HepG2 (cell line): Measurements from ENCODE around the gene RPS27L. TPM values are rescaled to one million over a fixed set of nuclear protein-coding genes. Genes with fewer than 3 reads are reported as not detected.

Experiments used
- ATAC-seq: fragments of 200-7000 bp; cut with Tn5 transposase; 3 replicates; pipeline ENCODE4 v1.9.1; 2020; ENCODE audit warnings: mild to moderate bottlenecking, moderate library complexity
- BruUV-seq: library from RNA; stranded (reverse); fragments of 400-500 nt; replicated peaks from 2 replicates; lab custom pipeline; 2021; lab: Mats Ljungman, UMichigan
- CTCF ChIA-PET: fragments of 300-600 bp; formaldehyde crosslinking; extraction: SDS; loops from one replicate; lab custom pipeline; 2021; ENCODE audit warnings: low total read pairs, inconsistent platforms, low intra/inter-chr PET ratio; lab: Yijun Ruan, JAX
- POLR2A ChIA-PET: fragments of 350-600 bp; sonication (Branson Sonifier 250); formaldehyde crosslinking; loops from one replicate; lab custom pipeline; 2020; ENCODE audit warnings: antibody characterized with exemption, inconsistent platforms; lab: Yijun Ruan, JAX
- DNase-seq: peaks from one replicate; pipeline ENCODE4 v3.0.0-alpha.2; 2015; ENCODE audit warnings: low spot score
- FAIRE-seq: peaks from 3 replicates; lab custom pipeline; 2011; peaks lifted over from hg19 to GRCh38; lab: Jason Lieb, UNC
- H2AFZ ChIP-seq: one replicate; pipeline ENCODE4 v1.6.1; 2011; ENCODE audit warnings: low read length, inconsistent platforms
- H3K27ac ChIP-seq: fragments of 300-600 bp; 3 replicates; pipeline ENCODE4 v1.8.0; 2011; ENCODE audit warnings: mixed run types, mild to moderate bottlenecking, mixed read lengths, low read length, inconsistent platforms; ENCODE audit not compliant: insufficient read depth; ENCODE audit errors: extremely low read length
- H3K27me3 ChIP-seq, 2 experiments: fragments of 200-600 bp in 1 of 2; 2 replicates in 1 of 2; 3 replicates in 1 of 2; pipeline versions ENCODE4 v1.6.0 to v1.8.0; 2011; ENCODE audit warnings: low read length in 2 of 2, mild to moderate bottlenecking in 2 of 2, moderate library complexity in 2 of 2, inconsistent platforms in 1 of 2; ENCODE audit not compliant: insufficient read depth in 2 of 2, control insufficient read depth in 1 of 2
- H3K36me3 ChIP-seq, 2 experiments: fragments of 200-600 bp in 1 of 2; replicated peaks in 1 of 2; 2 replicates in 1 of 2; 3 replicates in 1 of 2; pipeline versions ENCODE4 v1.5.1 to v1.8.0; 2011; ENCODE audit warnings: low read length in 2 of 2, inconsistent platforms in 1 of 2; ENCODE audit not compliant: insufficient read depth in 2 of 2, control insufficient read depth in 1 of 2
- H3K4me1 ChIP-seq: 2 replicates; pipeline ENCODE4 v1.5.1; 2012; ENCODE audit warnings: low read length, inconsistent platforms; ENCODE audit not compliant: insufficient read depth
- H3K4me2 ChIP-seq: 2 replicates; pipeline ENCODE4 v1.6.0; 2011; ENCODE audit warnings: low read depth, low read length, inconsistent platforms
- H3K4me3 ChIP-seq, 3 experiments: fragments of 200-600 bp in 1 of 3; sonication (generic), shearing (Covaris generic) in 1 of 3; replicated peaks in 1 of 3; 2 replicates each; pipeline ENCODE4 v1.5.1; 2011 to 2016; ENCODE audit warnings: low read length in 3 of 3, inconsistent platforms in 2 of 3, low read depth in 2 of 3, mild to moderate bottlenecking in 2 of 3, control low read depth in 1 of 3, mixed read lengths in 1 of 3; ENCODE audit not compliant: insufficient read depth in 1 of 3
- H3K79me2 ChIP-seq: one replicate; pipeline ENCODE4 v1.6.1; 2011; ENCODE audit warnings: low read length, inconsistent platforms; ENCODE audit not compliant: insufficient read depth
- H3K9ac ChIP-seq: 2 replicates; pipeline ENCODE4 v1.6.0; 2011; ENCODE audit warnings: mild to moderate bottlenecking, low read depth, low read length, inconsistent platforms; ENCODE audit not compliant: insufficient read depth
- H3K9me3 ChIP-seq: 2 replicates; pipeline ENCODE4 v1.5.1; 2012; ENCODE audit warnings: mild to moderate bottlenecking, low read length
- H4K20me1 ChIP-seq: 2 replicates; pipeline ENCODE4 v1.6.0; 2011; ENCODE audit warnings: inconsistent platforms, mild to moderate bottlenecking, low read length, moderate library complexity; ENCODE audit not compliant: insufficient read depth
- DNMT3B ChIP-seq: conservative IDR thresholded peaks from 2 replicates; pipeline ENCODE4 v1.6.1; 2016; ENCODE audit warnings: missing biosample characterization, control low read depth
- FOXA1 ChIP-seq, 2 experiments: fragments of 450-650 bp in 1 of 2; sonication (generic) in 1 of 2; formaldehyde crosslinking in 1 of 2; IDR thresholded peaks; 2 replicates each; pipeline versions ENCODE4 v1.4.0 to v1.6.1; 2016 to 2020; ENCODE audit warnings: missing genetic modification reagents in 1 of 2
- HNF4A ChIP-seq: sonication (generic); formaldehyde crosslinking; IDR thresholded peaks from 2 replicates; pipeline ENCODE4 v1.4.0; 2020; ENCODE audit warnings: missing genetic modification reagents
- HOXA3 ChIP-seq: sonication (generic); formaldehyde crosslinking; IDR thresholded peaks from 2 replicates; pipeline ENCODE4 v1.5.0; 2020; ENCODE audit warnings: missing genetic modification reagents
- NFYB ChIP-seq: sonication (generic); formaldehyde crosslinking; IDR thresholded peaks from 2 replicates; pipeline ENCODE4 v1.4.0; 2020; ENCODE audit warnings: missing genetic modification reagents
- PHF21A ChIP-seq: sonication (generic); formaldehyde crosslinking; IDR thresholded peaks from 2 replicates; pipeline ENCODE4 v1.5.0; 2020; ENCODE audit warnings: mild to moderate bottlenecking, missing genetic modification reagents
- RARA ChIP-seq: IDR thresholded peaks from 2 replicates; pipeline ENCODE4 v1.6.1; 2016; ENCODE audit warnings: missing genetic modification reagents, missing compliant biosample characterization
- RBFOX2 ChIP-seq: fragments of 200-400 bp; formaldehyde crosslinking; IDR thresholded peaks from 2 replicates; pipeline ENCODE4 v1.6.1; 2017; ENCODE audit warnings: low read depth, mild to moderate bottlenecking, low read length
- ZNF44 ChIP-seq: sonication (generic); formaldehyde crosslinking; IDR thresholded peaks from 2 replicates; pipeline ENCODE4 v1.5.1; 2020; ENCODE audit warnings: mild to moderate bottlenecking, missing genetic modification reagents
- WGBS: methylation state at CpG from one replicate; pipeline ENCODE4 v1.1.6; 2017; ENCODE audit warnings: low lambda C conversion rate; 5-methylcytosine and 5-hydroxymethylcytosine counted together
- in situ Hi-C: cut with HindIII; loops from 2 replicates; pipeline ENCODE4 v1.10.0; 2017; ENCODE audit warnings: low pct_unique_long_range_greater_than_20kb; ENCODE audit not compliant: extremely low pct_ligation_motif_present
- intact Hi-C: fragments of 100-400 bp; cut with micrococcal nuclease; formaldehyde crosslinking; loops from one replicate; pipeline ENCODE4 v1.10.0; 2022; ENCODE audit not compliant: unreplicated experiment
- polyA plus RNA-seq, 8 experiments: library from polyadenylated mRNA; depleted of rRNA in 3 of 8; stranded (reverse) in 7 of 8; unstranded in 1 of 8; fragments of >200 nt; fragmentation: Illumina TruSeq in 4 of 8; extraction: Trizol in 4 of 8; gene quantifications; 2 replicates each; pipeline versions ENCODE4 v1.2.1 to v1.2.3, GENCODE V29; 2011 to 2016; ENCODE audit warnings: low read depth in 4 of 8, missing spikeins in 1 of 8, mixed read lengths in 1 of 8; ENCODE audit not compliant: insufficient read depth in 1 of 8
- total RNA-seq, 5 experiments: library from RNA; depleted of rRNA; stranded (reverse); fragments of >200 nt; fragmentation: Illumina TruSeq; extraction: Trizol; gene quantifications; 2 replicates each; pipeline ENCODE4 v1.2.3, GENCODE V29; 2016; ENCODE audit warnings: low read depth in 1 of 5

RPS27L gene
- total and polyA plus RNA-seq, 2 of the 13 experiments (the other 11 are each of a cell fraction or from before 2014, with no cell fraction given): 231 to 433 TPM

DNA sequence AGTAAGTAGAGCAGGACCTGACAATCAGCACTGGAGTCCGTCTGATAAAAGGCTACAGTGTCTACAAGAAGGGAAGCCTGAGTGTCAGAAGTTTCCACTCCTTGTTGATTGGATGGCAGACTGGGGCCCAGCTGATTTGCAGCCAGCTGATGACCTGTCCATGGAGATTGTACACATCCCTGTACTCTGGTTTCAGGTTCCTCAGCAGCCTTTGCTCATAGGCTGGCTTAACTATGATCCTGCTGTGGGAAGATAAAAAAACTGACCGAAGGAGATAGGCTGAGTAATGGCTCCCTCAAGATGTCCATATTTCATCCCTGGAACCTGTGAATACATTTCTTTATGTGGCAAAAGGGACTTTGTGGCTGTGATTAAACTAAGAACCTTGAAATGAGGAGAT is 47.4 kb downstream of the RPS27L start (continued):
- TF ChIP-seq PHF21A (no peak), ZNF44 (no peak), RARA (CRISPR knock-in tag) (no peak), DNMT3B (CRISPR knock-in tag) (no peak), NFYB (peak; percentile 38; the same call in 1 of the 2 replicates), FOXA1 (IDR thresholded peaks at IDR 0.05) (no peak), FOXA1 (CRISPR knock-in tag; IDR thresholded peaks at IDR 0.05) (0 out of 2 replicates have a peak, but pooled peaks have one; percentile 29), HOXA3 (no peak)

DNA sequence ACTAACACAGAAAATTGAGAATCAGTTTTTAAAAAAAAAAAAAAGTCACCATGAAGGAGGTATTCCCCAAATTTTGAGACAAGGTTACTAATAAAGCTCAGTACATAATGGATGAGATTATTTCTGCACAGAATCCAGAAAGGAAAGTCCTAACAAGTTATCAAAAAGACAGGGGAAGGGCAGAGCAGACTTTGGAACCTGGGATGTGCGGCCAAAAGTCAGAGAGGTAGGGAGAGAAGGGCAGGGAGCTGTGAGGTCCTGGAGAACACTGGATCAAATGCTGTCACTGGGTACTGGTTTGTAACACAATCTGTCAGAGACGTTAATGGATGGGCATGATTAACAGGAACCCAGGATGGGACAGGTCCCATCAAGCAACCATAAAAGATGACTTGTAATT is 47.8 kb downstream of the RPS27L start:
- Histone ChIP-seq H3K36me3 (no peaks in the 10 kb centered on the region), H3K27ac (no peak overlapping the region), H3K4me2 (peak overlapping the region; percentile 36; the same call in 1 of the 2 replicates), H4K20me1 (no peaks in the 10 kb centered on the region), H3K4me1 (peaks cover 69% of the 10 kb centered on the region), H3K9ac (no peak overlapping the region), H3K4me3 (no peak overlapping the region), H3K79me2 (no peaks in the 10 kb centered on the region), H2AFZ (no peak overlapping the region), H3K9me3 (no peaks in the 10 kb centered on the region), H3K27me3 (no peaks in the 10 kb centered on the region)
- intact Hi-C loops (loop anchor here (5.0 kb wide), 1 partner anchor 48 kb away; the partner anchor contains the start of gene RPS27L), in situ Hi-C loops (no loop called here)
- TF ChIP-seq HNF4A (CRISPR knock-in tag): peak; percentile 19; the same call in 1 of the 2 replicates
- no peak for TF ChIP-seq RBFOX2
- DNase-seq (no peak), ATAC-seq (no peak), FAIRE-seq (peak; percentile 30)
- CTCF ChIA-PET: no interaction called here
- WGBS: 24% methylated on average over 2 of the region's 2 CpGs
- POLR2A ChIA-PET: interaction anchor here (2.1 to 3.3 kb wide), 3 partner anchors 10 to 56 kb away, joined by 5 to 20 read pairs (median 15); partner anchors contain the start of gene RPS27L
- no TSS peak for BruUV-seq
